Lower lobe of right lung (tissue), 2 donors: ENCODE measurements around the gene DACT2. TPM values are rescaled to one million over a fixed set of nuclear protein-coding genes. Genes with fewer than 3 reads are reported as not detected.

Experiments
- ATAC-seq, 2 donors: fragments of 200-7000 bp; cut with Tn5 transposase; one replicate each; pipeline ENCODE4 v1.9.1; 2020 to 2022; ENCODE audit warnings: mild to moderate bottlenecking in 2 of 2, moderate library complexity in 2 of 2
- DNase-seq: peaks from one replicate; pipeline ENCODE4 v3.0.0-alpha.2; 2020
- H3K27ac ChIP-seq: fragments of 200-600 bp; one replicate; pipeline ENCODE4 v1.8.0; 2022
- H3K27me3 ChIP-seq: fragments of 200-600 bp; one replicate; pipeline ENCODE4 v1.8.0; 2022; ENCODE audit warnings: low read depth
- H3K36me3 ChIP-seq: fragments of 200-600 bp; one replicate; pipeline ENCODE4 v1.8.0; 2022; ENCODE audit warnings: mild to moderate bottlenecking
- H3K4me1 ChIP-seq: fragments of 200-600 bp; one replicate; pipeline ENCODE4 v1.8.0; 2022
- H3K4me3 ChIP-seq: fragments of 200-600 bp; one replicate; pipeline ENCODE4 v1.8.0; 2022; ENCODE audit warnings: mild to moderate bottlenecking
- H3K9me3 ChIP-seq: fragments of 200-600 bp; one replicate; pipeline ENCODE4 v1.8.0; 2022
- CTCF ChIP-seq: fragments of 200-600 bp; IDR thresholded peaks from one replicate; pipeline ENCODE4 v1.8.0; 2022; ENCODE audit warnings: antibody characterized with exemption, mild to moderate bottlenecking
- intact Hi-C: fragments of 100-400 bp; cut with DNase I; formaldehyde crosslinking; loops from one replicate; pipeline ENCODE4 v1.11.0; 2022
- total RNA-seq: library from RNA; stranded (reverse); fragmentation: NEBNext Ultra II Directional; extraction: Animal tissue kit (Norgen Biotek cat#: 25700); gene quantifications from one replicate; pipeline ENCODE4 v1.2.1, GENCODE V29; 2021
- donor health status: DM: no; HTN: yes; CAD: no; lungs with severe emphysema.

The DACT2 gene
- total RNA-seq, 1 donor from 2014 or later, result 2.4 TPM

GRCh38 chr6:168274037-168274952 lies 45.3 kb downstream of the DACT2 start:
- peak overlapping the region; percentile 41 for H3K27ac ChIP-seq
- ATAC-seq, result peak; percentile 74 to 77
- no peaks in the 10 kb centered on the region for H3K36me3 ChIP-seq
- peak overlapping the region; percentile 14 for H3K4me3 ChIP-seq
- TF ChIP-seq CTCF, result no peak
- no peak for DNase-seq
- H3K27me3 ChIP-seq, result no peaks in the 10 kb centered on the region
- peaks cover 13% of the 10 kb centered on the region for H3K4me1 ChIP-seq
- no peaks in the 10 kb centered on the region for H3K9me3 ChIP-seq
- intact Hi-C loops, result no loop called here

- intact Hi-C loops, result no loop called here
- peak overlapping the region; percentile 14 for H3K4me3 ChIP-seq
- H3K4me1 ChIP-seq, result peaks cover 13% of the 10 kb centered on the region
- DNase-seq (no peak), ATAC-seq (no peak)
- H3K27ac ChIP-seq, result peak overlapping the region; percentile 41
- H3K36me3 ChIP-seq, result no peaks in the 10 kb centered on the region
- TF ChIP-seq CTCF, result no peak
- H3K9me3 ChIP-seq, result no peaks in the 10 kb centered on the region
- H3K27me3 ChIP-seq, result no peaks in the 10 kb centered on the region
Observed at GRCh38 chr6:168273441-168274036, 46.0 kb downstream of the DACT2 start.

GRCh38 chr6:168272415-168273325 lies 46.9 kb downstream of the DACT2 start:
- TF ChIP-seq CTCF, result no peak
- DNase-seq, result no peak
- Histone ChIP-seq H3K4me1 (peaks cover 13% of the 10 kb centered on the region), H3K27me3 (no peaks in the 10 kb centered on the region), H3K4me3 (no peak overlapping the region), H3K9me3 (no peaks in the 10 kb centered on the region), H3K27ac (no peak overlapping the region), H3K36me3 (no peaks in the 10 kb centered on the region)
- intact Hi-C loops, result no loop called here
- ATAC-seq, result no peak

- H3K27me3 ChIP-seq, result no peaks in the 10 kb centered on the region
- H3K4me3 ChIP-seq, result no peak overlapping the region
- peaks cover 13% of the 10 kb centered on the region for H3K4me1 ChIP-seq
- TF ChIP-seq CTCF, result no peak
- no peak overlapping the region for H3K27ac ChIP-seq
- no peaks in the 10 kb centered on the region for H3K36me3 ChIP-seq
- ATAC-seq (no peak), DNase-seq (no peak)
- no peaks in the 10 kb centered on the region for H3K9me3 ChIP-seq
- intact Hi-C loops, result no loop called here
Observed at GRCh38 chr6:168270274-168271172, 49.1 kb downstream of the DACT2 start.
